ENCODE data around the gene PERM1. TPM values are rescaled to one million over a fixed set of nuclear protein-coding genes. Genes with fewer than 3 reads are reported as not detected.

Gene PERM1
- total RNA-seq, 4 donors from 2014 or later: 0.24 to 0.93 (median 0.44) TPM

DNA sequence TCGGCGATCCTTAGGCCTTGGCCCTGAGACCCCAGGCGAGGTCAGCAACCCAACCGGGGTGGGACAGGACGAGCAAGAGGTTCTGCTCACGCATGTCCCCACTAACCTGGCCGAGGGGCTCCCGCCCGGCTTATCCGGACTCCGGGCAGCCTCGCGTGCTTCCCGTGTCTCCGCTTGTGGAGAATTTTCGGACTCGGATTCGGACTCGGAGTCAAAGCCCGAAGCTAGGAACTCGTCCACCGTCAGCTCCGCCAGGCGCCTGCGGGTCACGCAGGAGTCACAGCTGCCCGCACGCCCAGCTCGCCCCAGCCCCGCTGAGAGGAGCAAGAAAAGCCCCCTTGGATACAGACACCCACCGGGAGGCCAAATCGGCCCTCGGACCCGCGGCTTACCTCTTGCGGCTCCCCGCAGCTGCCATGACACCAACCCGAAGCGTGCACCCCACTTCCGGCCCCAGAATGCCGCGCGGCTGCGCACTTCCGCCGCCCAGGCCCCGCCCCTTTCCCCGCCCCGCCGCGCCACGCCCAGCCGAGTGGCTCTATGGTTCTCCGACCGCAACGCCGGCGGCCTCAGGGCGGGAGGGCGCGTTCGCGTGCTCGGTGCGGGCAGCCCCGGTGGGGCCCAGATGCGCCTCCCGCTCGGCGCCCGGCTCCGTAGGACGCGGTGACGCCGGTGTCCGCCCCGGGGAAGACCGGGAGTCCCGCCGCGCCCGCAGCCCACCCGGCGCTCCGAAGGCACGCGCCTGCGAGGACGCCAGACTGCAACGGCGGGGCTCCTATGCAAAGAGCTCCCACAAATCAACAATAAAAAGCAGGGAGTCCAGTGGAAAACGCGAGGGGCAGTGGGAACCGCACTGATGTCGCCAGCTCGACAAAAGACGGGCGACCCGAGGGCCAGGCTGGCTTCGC lies 22.8 kb downstream of the PERM1 start, which contains the start of gene NOC2L:
NOC2L (minus strand) TSS at position 434 of the 908 bp plus-strand sequence; CDS start at position 418, 16 bp downstream.
- Histone ChIP-seq H3K4me1 (peaks cover 42% of the 10 kb centered on the region), H3K9me3 (no peaks in the 10 kb centered on the region), H3K36me3 (peaks cover 40% of the 10 kb centered on the region), H3K4me3 (peak within 1 kb of the TSS; percentile 95), H3K27me3 (no peaks in the 10 kb centered on the region), H3K27ac (no peak within 1 kb of the TSS)
- TF ChIP-seq POLR2AphosphoS5 (IDR thresholded peaks at IDR 0.05) (peak in 1 of 3 donors; percentile 30), POLR2A (IDR thresholded peaks at IDR 0.05) (no peak)
- WGBS: 0% methylated on average over 14 of the region's 101 CpGs
- DNase-seq (ENCODE audit: low spot score in 2 of 2): peak; percentile 95 to 97

DNA sequence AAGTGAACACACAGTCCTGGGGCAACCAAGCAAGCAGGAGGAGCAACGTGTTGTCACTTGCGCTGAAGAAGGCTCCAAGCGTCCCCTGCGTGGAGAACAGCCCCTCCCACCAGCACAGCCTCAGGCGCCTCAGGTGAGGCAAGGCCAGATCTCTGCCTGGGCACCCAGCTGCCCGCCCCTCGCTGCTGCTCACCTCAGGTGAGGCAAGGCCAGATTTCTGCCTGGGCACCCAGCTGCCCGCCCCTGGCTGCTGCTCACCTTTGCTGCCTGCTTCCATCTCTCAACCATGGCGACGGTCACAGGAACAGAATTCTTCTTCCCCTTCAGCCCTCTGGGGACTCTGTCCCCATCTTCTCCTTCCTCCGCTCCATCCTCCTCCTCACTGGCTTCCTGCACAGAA lies 25.3 kb downstream of the PERM1 start:
- no peak for DNase-seq (ENCODE audit: low spot score in 2 of 2)
- Histone ChIP-seq H3K27me3 (no peaks in the 10 kb centered on the region), H3K4me1 (peaks cover 41% of the 10 kb centered on the region), H3K27ac (no peak overlapping the region), H3K36me3 (peaks cover 55% of the 10 kb centered on the region), H3K4me3 (no peak overlapping the region), H3K9me3 (no peaks in the 10 kb centered on the region)
- no peak for TF ChIP-seq EP300 (IDR thresholded peaks at IDR 0.05)
- TF ChIP-seq, protein P1, sequence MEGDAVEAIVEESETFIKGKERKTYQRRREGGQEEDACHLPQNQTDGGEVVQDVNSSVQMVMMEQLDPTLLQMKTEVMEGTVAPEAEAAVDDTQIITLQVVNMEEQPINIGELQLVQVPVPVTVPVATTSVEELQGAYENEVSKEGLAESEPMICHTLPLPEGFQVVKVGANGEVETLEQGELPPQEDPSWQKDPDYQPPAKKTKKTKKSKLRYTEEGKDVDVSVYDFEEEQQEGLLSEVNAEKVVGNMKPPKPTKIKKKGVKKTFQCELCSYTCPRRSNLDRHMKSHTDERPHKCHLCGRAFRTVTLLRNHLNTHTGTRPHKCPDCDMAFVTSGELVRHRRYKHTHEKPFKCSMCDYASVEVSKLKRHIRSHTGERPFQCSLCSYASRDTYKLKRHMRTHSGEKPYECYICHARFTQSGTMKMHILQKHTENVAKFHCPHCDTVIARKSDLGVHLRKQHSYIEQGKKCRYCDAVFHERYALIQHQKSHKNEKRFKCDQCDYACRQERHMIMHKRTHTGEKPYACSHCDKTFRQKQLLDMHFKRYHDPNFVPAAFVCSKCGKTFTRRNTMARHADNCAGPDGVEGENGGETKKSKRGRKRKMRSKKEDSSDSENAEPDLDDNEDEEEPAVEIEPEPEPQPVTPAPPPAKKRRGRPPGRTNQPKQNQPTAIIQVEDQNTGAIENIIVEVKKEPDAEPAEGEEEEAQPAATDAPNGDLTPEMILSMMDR (IDR thresholded peaks at IDR 0.05): no peak
- no peak for TF ChIP-seq POLR2A (IDR thresholded peaks at IDR 0.05)
- WGBS: 90% methylated on average over 8 of the region's 11 CpGs

DNA sequence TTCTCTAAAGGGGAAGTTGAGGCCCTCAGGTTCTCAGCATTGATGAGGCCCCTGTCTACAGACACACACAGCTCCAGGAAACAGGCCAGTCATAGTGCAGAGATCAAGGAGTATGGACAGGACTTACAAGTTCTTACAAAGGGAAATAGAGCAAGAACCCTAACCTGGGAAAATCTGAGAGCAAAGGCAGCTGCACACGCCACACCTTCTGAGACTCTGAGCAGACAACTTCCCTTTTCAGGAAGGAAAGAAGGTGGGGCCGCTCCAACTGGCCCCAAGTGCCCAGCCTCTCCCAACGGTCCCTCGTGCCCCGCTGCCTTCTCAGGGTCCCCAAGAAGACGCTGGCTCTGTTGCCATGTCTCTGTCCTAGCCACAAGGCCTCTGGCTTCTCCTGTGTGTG lies 26.4 kb downstream of the PERM1 start:
- Histone ChIP-seq H3K27me3 (no peaks in the 10 kb centered on the region), H3K4me1 (peaks cover 34% of the 10 kb centered on the region), H3K9me3 (no peaks in the 10 kb centered on the region), H3K27ac (no peak overlapping the region), H3K36me3 (peaks cover 66% of the 10 kb centered on the region), H3K4me3 (no peak overlapping the region)
- no peak for DNase-seq (ENCODE audit: low spot score in 2 of 2)
- WGBS: 79% methylated on average over 6 of the region's 6 CpGs
- TF ChIP-seq, protein P1 (IDR thresholded peaks at IDR 0.05): no peak
- TF ChIP-seq POLR2A (IDR thresholded peaks at IDR 0.05) (no peak), POLR2AphosphoS5 (IDR thresholded peaks at IDR 0.05) (no peak), EP300 (IDR thresholded peaks at IDR 0.05) (no peak)

DNA sequence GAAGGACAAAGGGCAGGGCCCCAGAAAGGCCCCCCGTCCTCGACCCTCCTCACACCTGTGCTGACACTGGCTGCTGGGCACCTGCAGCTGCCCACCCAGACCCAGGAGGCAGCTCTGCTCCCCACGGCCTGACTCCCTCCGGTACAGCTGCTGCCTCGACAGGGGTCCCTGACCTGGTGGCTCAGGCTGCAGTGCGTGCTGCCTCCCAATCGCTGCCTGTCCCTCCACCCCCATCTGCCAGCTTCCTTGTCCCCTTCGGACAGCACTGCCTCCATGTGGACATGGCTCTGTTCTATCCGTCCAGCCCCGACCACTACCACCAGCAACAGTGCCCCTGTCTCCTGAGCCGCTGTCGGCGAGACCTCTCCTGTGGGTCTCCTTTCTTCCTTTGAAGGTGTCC lies 27.0 kb downstream of the PERM1 start:
- TF ChIP-seq POLR2AphosphoS5 (IDR thresholded peaks at IDR 0.05) (no peak), POLR2A (IDR thresholded peaks at IDR 0.05) (no peak), EP300 (IDR thresholded peaks at IDR 0.05) (no peak)
- TF ChIP-seq, protein P1 (IDR thresholded peaks at IDR 0.05): no peak
- WGBS: 90% methylated on average over 13 of the region's 13 CpGs
- Histone ChIP-seq H3K27ac (no peak overlapping the region), H3K4me3 (no peak overlapping the region), H3K27me3 (no peaks in the 10 kb centered on the region), H3K36me3 (peaks cover 72% of the 10 kb centered on the region), H3K4me1 (peaks cover 28% of the 10 kb centered on the region), H3K9me3 (no peaks in the 10 kb centered on the region)
- no peak for DNase-seq (ENCODE audit: low spot score in 2 of 2)

DNA sequence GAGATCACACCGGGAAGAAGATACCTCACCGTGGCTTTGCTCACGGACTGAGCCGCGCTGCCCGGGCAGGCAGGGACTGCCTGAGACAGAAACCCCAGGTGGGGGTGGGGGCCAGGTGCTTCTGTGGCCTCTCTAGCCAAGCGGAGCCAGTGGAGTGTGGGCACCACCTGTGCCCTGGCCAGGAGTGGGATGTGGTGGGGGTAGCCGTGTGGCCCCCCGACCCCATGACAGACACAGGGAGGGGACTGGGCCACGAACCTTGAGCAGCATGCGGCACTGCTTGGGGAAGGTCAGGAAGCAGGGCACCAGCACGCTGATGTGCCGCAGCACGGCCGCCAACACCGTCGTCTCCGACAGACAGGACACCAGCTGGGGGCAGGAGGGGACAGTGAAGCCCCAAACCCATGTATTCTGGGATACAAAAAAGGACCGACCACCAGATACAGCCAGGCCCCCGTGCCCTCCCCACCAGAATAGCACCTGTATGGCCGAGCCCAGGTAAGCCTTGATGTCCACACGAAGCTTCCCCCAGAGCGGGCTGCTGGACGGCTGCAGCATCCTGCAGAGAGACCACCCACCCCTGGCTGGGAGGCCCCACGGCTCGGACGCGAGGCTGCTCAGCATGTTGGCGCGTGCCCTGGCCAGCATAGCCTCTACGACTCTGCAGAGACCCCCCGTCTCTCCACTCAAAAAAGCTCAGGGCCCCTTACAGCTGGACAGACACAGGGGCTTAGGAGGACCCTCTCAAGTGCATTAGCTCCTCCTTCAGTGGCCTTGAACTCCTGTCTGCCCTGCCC lies 28.2 kb downstream of the PERM1 start:
- Histone ChIP-seq H3K36me3 (peaks cover 84% of the 10 kb centered on the region), H3K4me3 (no peak overlapping the region), H3K27ac (no peak overlapping the region), H3K27me3 (no peaks in the 10 kb centered on the region), H3K4me1 (peaks cover 21% of the 10 kb centered on the region), H3K9me3 (no peaks in the 10 kb centered on the region)
- 94% methylated on average over 6 of the region's 32 CpGs for WGBS
- TF ChIP-seq EP300 (IDR thresholded peaks at IDR 0.05) (no peak), POLR2AphosphoS5 (IDR thresholded peaks at IDR 0.05) (no peak), POLR2A (IDR thresholded peaks at IDR 0.05) (no peak)
- TF ChIP-seq, protein P1 (IDR thresholded peaks at IDR 0.05): no peak
- DNase-seq (ENCODE audit: low spot score in 2 of 2): no peak
